Endodermal cell (in vitro differentiated cells): ENCODE results near the gene PYGB. TPM values are rescaled to one million over a fixed set of nuclear protein-coding genes. Genes with fewer than 3 reads are reported as not detected.

ENCODE experiments used
- DNase-seq: peaks from one replicate; pipeline ENCODE4 v3.0.0-alpha.2; 2017
- H3K27ac ChIP-seq: 2 replicates; pipeline ENCODE4 v1.5.1; 2013; ENCODE audit warnings: mild to moderate bottlenecking, low read depth, low read length, moderate library complexity
- H3K27me3 ChIP-seq: 2 replicates; pipeline ENCODE4 v1.6.1; 2013; ENCODE audit warnings: mild to moderate bottlenecking, low read length, moderate library complexity; ENCODE audit not compliant: insufficient read depth, control insufficient read depth, poor library complexity, severe bottlenecking
- H3K36me3 ChIP-seq: 2 replicates; pipeline ENCODE4 v1.7.0; 2013; ENCODE audit warnings: mild to moderate bottlenecking, low read length, moderate library complexity; ENCODE audit not compliant: control insufficient read depth, insufficient read depth
- H3K4me1 ChIP-seq: one replicate; pipeline ENCODE4 v1.7.0; 2013; ENCODE audit warnings: low read length; ENCODE audit not compliant: control insufficient read depth, insufficient read depth
- H3K4me3 ChIP-seq: 2 replicates; pipeline ENCODE4 v1.5.1; 2013; ENCODE audit warnings: mild to moderate bottlenecking, low read length, moderate library complexity
- H3K9ac ChIP-seq: 2 replicates; pipeline ENCODE4 v1.6.1; 2013; ENCODE audit warnings: mild to moderate bottlenecking, low read length, moderate library complexity; ENCODE audit not compliant: poor library complexity, severe bottlenecking; ENCODE audit errors: extremely low read depth
- H3K9me3 ChIP-seq: 2 replicates; pipeline ENCODE4 v1.6.1; 2013; ENCODE audit warnings: mild to moderate bottlenecking, low read length, moderate library complexity; ENCODE audit not compliant: control insufficient read depth
- H3K27ac Mint-ChIP-seq: 2 replicates; pipeline ENCODE4 v1.8.0; 2020; ENCODE audit warnings: mixed read lengths
- H3K27me3 Mint-ChIP-seq: 2 replicates; pipeline ENCODE4 v1.8.0; 2021; ENCODE audit warnings: mild to moderate bottlenecking, mixed read lengths; ENCODE audit not compliant: insufficient read depth
- H3K36me3 Mint-ChIP-seq: 2 replicates; pipeline ENCODE4 v1.8.0; 2020; ENCODE audit warnings: low read depth, mixed read lengths
- H3K4me1 Mint-ChIP-seq: 2 replicates; pipeline ENCODE4 v1.8.0; 2020; ENCODE audit warnings: mixed read lengths
- H3K4me3 Mint-ChIP-seq: 2 replicates; pipeline ENCODE4 v1.8.0; 2020; ENCODE audit warnings: mild to moderate bottlenecking, moderate library complexity, mixed read lengths
- H3K9me3 Mint-ChIP-seq: 2 replicates; pipeline ENCODE4 v1.8.0; 2020; ENCODE audit warnings: mild to moderate bottlenecking, mixed read lengths
- WGBS, 2 experiments: methylation state at CpG; one replicate each; pipeline versions ENCODE4 v1.1.5 to v1.1.7; 2013; ENCODE audit warnings: missing lambda C conversion rate in 2 of 2, mixed read lengths in 1 of 2; ENCODE audit not compliant: insufficient coverage in 1 of 2, insufficient read length in 1 of 2; 5-methylcytosine and 5-hydroxymethylcytosine counted together
- total RNA-seq, 2 donors: library from RNA; stranded (reverse); fragmentation: NEBNext Ultra II Directional in 1 of 2; extraction: Animal tissue kit (Norgen Biotek cat#: 25700) in 1 of 2; gene quantifications; 2 replicates in 1 of 2; 3 replicates in 1 of 2; pipeline ENCODE4 v1.2.1, GENCODE V29; 2021
- TF ChIP-seq, protein P1 (sequence below): fragments of 200-600 bp; sonication (generic); conservative IDR thresholded peaks from 2 replicates; pipeline ENCODE4 v1.5.0; 2021; ENCODE audit warnings: antibody characterized with exemption, mild to moderate bottlenecking

Gene PYGB
- total RNA-seq, 2 donors from 2014 or later, result 59.3 to 66.8 TPM

DNA sequence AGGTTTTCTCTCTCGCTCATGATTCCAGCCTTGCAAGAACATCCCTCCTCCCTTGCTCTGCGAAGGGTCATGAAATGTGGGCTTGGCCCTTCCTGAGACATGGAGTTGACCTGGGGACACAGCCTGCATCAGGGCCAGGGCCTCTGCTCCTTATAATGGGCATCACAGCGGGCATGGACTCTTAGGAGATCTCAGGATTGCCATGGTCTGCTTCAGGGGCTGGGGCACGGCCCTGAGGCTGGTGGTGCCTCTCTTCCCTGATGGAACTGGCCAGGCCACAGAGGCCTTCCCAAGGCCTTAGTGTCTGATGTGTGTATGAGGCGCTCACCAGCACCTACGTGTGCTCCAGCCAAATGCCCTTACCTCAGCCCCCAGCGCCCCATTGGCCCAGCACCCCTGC is 28.5 kb upstream of the PYGB start:
- H3K27me3 ChIP-seq, result no peaks in the 10 kb centered on the region
- no peak overlapping the region for H3K27ac ChIP-seq
- H3K9me3 Mint-ChIP-seq, result no peaks in the 10 kb centered on the region
- peaks cover 17% of the 10 kb centered on the region for H3K4me1 Mint-ChIP-seq
- H3K4me3 Mint-ChIP-seq, result no peak overlapping the region
- H3K27me3 Mint-ChIP-seq, result no peaks in the 10 kb centered on the region
- H3K27ac Mint-ChIP-seq, result no peak overlapping the region
- H3K9me3 ChIP-seq, result no peaks in the 10 kb centered on the region
- no peak for DNase-seq
- WGBS, 2 experiments, result 94 to 96% methylated on average over 3 to 7 of the region's 7 CpGs
- H3K4me3 ChIP-seq, result no peak overlapping the region
- peaks cover 36% of the 10 kb centered on the region for H3K36me3 Mint-ChIP-seq
- no peak overlapping the region for H3K9ac ChIP-seq
- TF ChIP-seq, protein P1, sequence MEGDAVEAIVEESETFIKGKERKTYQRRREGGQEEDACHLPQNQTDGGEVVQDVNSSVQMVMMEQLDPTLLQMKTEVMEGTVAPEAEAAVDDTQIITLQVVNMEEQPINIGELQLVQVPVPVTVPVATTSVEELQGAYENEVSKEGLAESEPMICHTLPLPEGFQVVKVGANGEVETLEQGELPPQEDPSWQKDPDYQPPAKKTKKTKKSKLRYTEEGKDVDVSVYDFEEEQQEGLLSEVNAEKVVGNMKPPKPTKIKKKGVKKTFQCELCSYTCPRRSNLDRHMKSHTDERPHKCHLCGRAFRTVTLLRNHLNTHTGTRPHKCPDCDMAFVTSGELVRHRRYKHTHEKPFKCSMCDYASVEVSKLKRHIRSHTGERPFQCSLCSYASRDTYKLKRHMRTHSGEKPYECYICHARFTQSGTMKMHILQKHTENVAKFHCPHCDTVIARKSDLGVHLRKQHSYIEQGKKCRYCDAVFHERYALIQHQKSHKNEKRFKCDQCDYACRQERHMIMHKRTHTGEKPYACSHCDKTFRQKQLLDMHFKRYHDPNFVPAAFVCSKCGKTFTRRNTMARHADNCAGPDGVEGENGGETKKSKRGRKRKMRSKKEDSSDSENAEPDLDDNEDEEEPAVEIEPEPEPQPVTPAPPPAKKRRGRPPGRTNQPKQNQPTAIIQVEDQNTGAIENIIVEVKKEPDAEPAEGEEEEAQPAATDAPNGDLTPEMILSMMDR, result no peak
- peaks cover 55% of the 10 kb centered on the region for H3K36me3 ChIP-seq
- peaks cover 14% of the 10 kb centered on the region for H3K4me1 ChIP-seq

DNA sequence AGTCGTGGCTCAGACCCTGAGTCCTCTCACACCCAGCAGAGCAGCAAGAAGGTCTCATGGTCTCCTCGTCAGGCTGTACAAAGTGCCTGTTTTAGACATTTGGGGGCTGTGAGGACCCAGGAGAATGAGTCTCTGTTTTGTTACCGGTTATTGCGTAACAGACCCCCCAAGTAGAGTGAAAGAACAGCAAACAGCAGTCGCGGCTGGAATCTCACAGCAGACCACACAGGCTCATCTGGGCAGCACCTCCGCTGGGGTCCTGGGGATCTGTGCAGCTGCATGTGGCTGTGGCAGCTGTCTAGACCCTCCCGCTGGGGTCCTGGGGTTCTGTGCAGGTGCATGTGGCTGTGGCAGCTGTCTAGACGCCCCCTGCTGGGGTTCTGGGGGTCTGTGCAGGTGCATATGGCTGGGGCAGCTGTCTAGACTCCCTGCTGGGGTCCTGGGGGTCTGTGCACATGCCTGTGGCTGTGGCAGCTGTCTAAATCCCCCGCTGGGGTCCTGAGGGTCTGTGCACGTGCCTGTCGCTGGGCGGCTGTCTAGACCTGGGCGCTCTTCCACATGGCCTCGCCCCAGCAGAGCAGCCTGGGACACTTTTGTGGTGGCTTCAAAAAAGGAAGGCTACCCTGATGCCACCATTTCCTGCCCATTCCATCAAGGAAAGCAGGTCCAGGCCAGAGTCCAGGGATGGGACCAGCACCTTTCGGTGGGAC is 27.7 kb upstream of the PYGB start:
- Mint-ChIP-seq H3K27me3 (no peaks in the 10 kb centered on the region), H3K4me3 (no peak overlapping the region), H3K36me3 (peaks cover 33% of the 10 kb centered on the region), H3K27ac (no peak overlapping the region), H3K4me1 (peaks cover 17% of the 10 kb centered on the region), H3K9me3 (no peaks in the 10 kb centered on the region)
- TF ChIP-seq, protein P1, result peak; percentile 62
- 86 to 97% methylated on average over 11 to 16 of the region's 16 CpGs for WGBS, 2 experiments
- H3K36me3 ChIP-seq, result peaks cover 47% of the 10 kb centered on the region
- no peak overlapping the region for H3K9ac ChIP-seq
- H3K27me3 ChIP-seq, result no peaks in the 10 kb centered on the region
- H3K9me3 ChIP-seq, result no peaks in the 10 kb centered on the region
- no peak overlapping the region for H3K4me3 ChIP-seq
- H3K27ac ChIP-seq, result no peak overlapping the region
- no peak for DNase-seq
- peaks cover 14% of the 10 kb centered on the region for H3K4me1 ChIP-seq

DNA sequence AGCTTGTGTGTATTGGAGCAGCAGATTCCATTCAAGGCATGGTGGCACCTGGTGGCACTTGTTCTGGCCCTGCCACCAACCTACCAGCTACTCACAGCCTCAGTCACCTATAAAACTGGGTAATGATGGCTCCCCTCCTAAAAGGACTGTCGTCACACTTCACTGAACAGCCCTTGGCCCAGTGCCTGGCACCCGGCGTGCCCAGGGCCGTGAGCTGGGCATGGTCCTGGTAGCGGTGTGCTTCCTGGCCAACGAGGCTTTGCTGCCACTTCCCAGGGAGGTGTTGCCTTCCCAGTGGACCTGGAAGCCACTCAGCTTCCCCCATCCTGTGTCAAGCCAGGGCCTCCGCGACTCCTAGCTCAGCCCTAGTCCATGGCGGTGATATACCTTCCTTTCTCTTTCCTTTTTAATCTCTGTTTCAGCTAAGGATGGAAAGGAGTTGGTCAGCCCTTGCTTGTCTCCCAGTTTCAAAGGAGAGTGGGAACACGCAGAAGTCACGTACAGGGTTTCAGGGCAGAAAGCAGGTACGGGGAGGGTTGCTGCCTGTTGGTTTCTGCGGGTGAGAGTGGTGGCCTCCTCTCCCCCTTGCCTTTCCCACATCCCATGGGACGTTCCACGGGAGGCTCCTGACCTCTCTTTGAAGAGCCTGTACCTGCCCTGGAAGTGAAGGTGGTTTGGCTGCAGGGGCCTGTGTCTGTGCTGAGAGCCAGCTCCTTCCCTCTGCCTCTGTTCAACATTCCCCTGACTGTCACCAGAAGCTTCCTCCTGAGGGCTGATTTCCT is 26.9 kb upstream of the PYGB start:
- H3K4me1 ChIP-seq, result peaks cover 14% of the 10 kb centered on the region
- H3K36me3 ChIP-seq, result peaks cover 38% of the 10 kb centered on the region
- no peak overlapping the region for H3K4me3 ChIP-seq
- TF ChIP-seq, protein P1, result no peak
- Mint-ChIP-seq H3K27ac (no peak overlapping the region), H3K4me3 (no peak overlapping the region), H3K27me3 (no peaks in the 10 kb centered on the region), H3K4me1 (peaks cover 17% of the 10 kb centered on the region), H3K36me3 (peaks cover 26% of the 10 kb centered on the region), H3K9me3 (no peaks in the 10 kb centered on the region)
- no peaks in the 10 kb centered on the region for H3K27me3 ChIP-seq
- 95% methylated on average over 10 to 15 of the region's 15 CpGs for WGBS, 2 experiments
- no peaks in the 10 kb centered on the region for H3K9me3 ChIP-seq
- peak; percentile 37 for DNase-seq
- H3K9ac ChIP-seq, result no peak overlapping the region
- no peak overlapping the region for H3K27ac ChIP-seq
